ENCODE data around the gene ELK4.

ELK4 gene

GRCh38 chr1:205631768-205632668 is at the start of gene ELK4:
Gene ELK4, minus strand, starts transcription at chr1:205632011. Its CDS starts 8,129 bp downstream, at chr1:205623882.
- peak; percentile 88 for TF ChIP-seq POLR2A (IDR thresholded peaks at IDR 0.05; ENCODE audit: low read length)
- no peak for TF ChIP-seq GATA1 (IDR thresholded peaks at IDR 0.05; ENCODE audit: low read depth, low read length)
- peak; percentile 99 for DNase-seq

- TF ChIP-seq GATA1 (IDR thresholded peaks at IDR 0.05; ENCODE audit: low read depth, low read length) (no peak), POLR2A (IDR thresholded peaks at IDR 0.05; ENCODE audit: low read length) (no peak)
- DNase-seq = no peak
Observed at GRCh38 chr1:205681364-205681763, 49.6 kb upstream of the ELK4 start.

- peak; percentile 60 to 75 for DNase-seq
- no peak for TF ChIP-seq GATA1 (IDR thresholded peaks at IDR 0.05; ENCODE audit: low read depth, low read length)
- TF ChIP-seq POLR2A (IDR thresholded peaks at IDR 0.05; ENCODE audit: low read length) = no peak
Observed at GRCh38 chr1:205680073-205680851, 48.5 kb upstream of the ELK4 start, which contains the start of gene SLC45A3. Gene SLC45A3, minus strand, starts transcription at chr1:205680509. Its CDS starts 15,853 bp downstream, at chr1:205664656.

- TF ChIP-seq POLR2A (IDR thresholded peaks at IDR 0.05; ENCODE audit: low read length) (peak; percentile 19), GATA1 (IDR thresholded peaks at IDR 0.05; ENCODE audit: low read depth, low read length) (no peak)
- DNase-seq = peak; percentile 89 to 93
Observed at GRCh38 chr1:205678286-205679111, 46.7 kb upstream of the ELK4 start.

- DNase-seq = peak; percentile 24 to 26
- no peak for TF ChIP-seq GATA1 (IDR thresholded peaks at IDR 0.05; ENCODE audit: low read depth, low read length)
- TF ChIP-seq POLR2A (IDR thresholded peaks at IDR 0.05; ENCODE audit: low read length) = no peak
Observed at GRCh38 chr1:205677167-205677566, 45.4 kb upstream of the ELK4 start.

GRCh38 chr1:205676597-205676996 is 44.8 kb upstream of the ELK4 start:
- no peak for DNase-seq
- TF ChIP-seq GATA1 (IDR thresholded peaks at IDR 0.05; ENCODE audit: low read depth, low read length) (no peak), POLR2A (IDR thresholded peaks at IDR 0.05; ENCODE audit: low read length) (no peak)

- TF ChIP-seq GATA1 (IDR thresholded peaks at IDR 0.05; ENCODE audit: low read depth, low read length) (no peak), POLR2A (IDR thresholded peaks at IDR 0.05; ENCODE audit: low read length) (no peak)
Observed at GRCh38 chr1:205676002-205676401, 44.2 kb upstream of the ELK4 start.

GRCh38 chr1:205675247-205675646 is 43.4 kb upstream of the ELK4 start:
- DNase-seq = no peak
- TF ChIP-seq GATA1 (IDR thresholded peaks at IDR 0.05; ENCODE audit: low read depth, low read length) (no peak), POLR2A (IDR thresholded peaks at IDR 0.05; ENCODE audit: low read length) (no peak)

More at GRCh38 chr1:205676002-205676401, 44.2 kb upstream of the ELK4 start:
- DNase-seq = no peak

GRCh38 chr1:205672970-205673369 is 41.2 kb upstream of the ELK4 start:
- DNase-seq = no peak
- TF ChIP-seq GATA1 (IDR thresholded peaks at IDR 0.05; ENCODE audit: low read depth, low read length) = no peak
- no peak for TF ChIP-seq POLR2A (IDR thresholded peaks at IDR 0.05; ENCODE audit: low read length)

GRCh38 chr1:205672395-205672889 is 40.6 kb upstream of the ELK4 start:
- TF ChIP-seq POLR2A (IDR thresholded peaks at IDR 0.05; ENCODE audit: low read length) (no peak), GATA1 (IDR thresholded peaks at IDR 0.05; ENCODE audit: low read depth, low read length) (no peak)
- no peak for DNase-seq

- no peak for DNase-seq
- TF ChIP-seq POLR2A (IDR thresholded peaks at IDR 0.05; ENCODE audit: low read length) (no peak), GATA1 (IDR thresholded peaks at IDR 0.05; ENCODE audit: low read depth, low read length) (no peak)
Observed at GRCh38 chr1:205670611-205671430, 39.0 kb upstream of the ELK4 start.

GRCh38 chr1:205670150-205670446 is 38.3 kb upstream of the ELK4 start:
- no peak for TF ChIP-seq POLR2A (IDR thresholded peaks at IDR 0.05; ENCODE audit: low read length)
- no peak for DNase-seq
